Cardiac muscle cell (in vitro differentiated cells and primary cell): ENCODE measurements around the gene JARID2. TPM values are rescaled to one million over a fixed set of nuclear protein-coding genes. Genes with fewer than 3 reads are reported as not detected.

Experiments
- DNase-seq, 2 donors: peaks; one replicate each; pipeline versions ENCODE4 v3.0.0 to v3.0.0-alpha.2; 2010 to 2017; ENCODE audit warnings: low read depth in 1 of 2, low spot score in 1 of 2
- H3K27ac ChIP-seq: fragments of 200-600 bp; sonication (generic); 2 replicates; pipeline ENCODE4 v1.5.1; 2016
- H3K27me3 ChIP-seq: fragments of 200-600 bp; sonication (generic); 2 replicates; pipeline ENCODE4 v1.6.0; 2016; ENCODE audit warnings: control low read depth
- H3K36me3 ChIP-seq: fragments of 200-600 bp; sonication (generic); 2 replicates; pipeline ENCODE4 v1.5.1; 2016; ENCODE audit warnings: control low read depth
- H3K4me1 ChIP-seq: fragments of 200-600 bp; sonication (generic); 2 replicates; pipeline ENCODE4 v1.8.1; 2017; ENCODE audit warnings: low read depth, mild to moderate bottlenecking, mixed run types
- H3K4me3 ChIP-seq: fragments of 200-600 bp; sonication (generic); 2 replicates; pipeline ENCODE4 v1.5.1; 2016; ENCODE audit warnings: mild to moderate bottlenecking
- H3K9me3 ChIP-seq: fragments of 200-600 bp; sonication (generic); 2 replicates; pipeline ENCODE4 v1.5.1; 2017; ENCODE audit warnings: low read depth, mild to moderate bottlenecking, control low read depth
- CTCF ChIP-seq: IDR thresholded peaks from 2 replicates; pipeline ENCODE4 v1.5.1; 2012; ENCODE audit warnings: low read depth, mild to moderate bottlenecking, low read length
- polyA plus RNA-seq: library from polyadenylated mRNA; unstranded; fragments of >200 nt; fragmentation: Nextera tagmentation; extraction: Ambion mirVana; gene quantifications from 2 replicates; pipeline ENCODE4 v1.2.1, GENCODE V29; 2016
- total RNA-seq: library from RNA; depleted of rRNA; stranded (reverse); fragments of >200 nt; gene quantifications from 2 replicates; pipeline ENCODE4 v1.2.3, GENCODE V29; 2016

JARID2 gene
- total and polyA plus RNA-seq, 2 experiments from 2014 or later, result 9.7 to 26.4 TPM

- no peak for TF ChIP-seq CTCF
- Histone ChIP-seq H3K27me3 (no peaks in the 10 kb centered on the region), H3K4me3 (no peak overlapping the region), H3K9me3 (no peaks in the 10 kb centered on the region), H3K27ac (no peak overlapping the region), H3K36me3 (no peaks in the 10 kb centered on the region), H3K4me1 (peaks cover 63% of the 10 kb centered on the region)
- no peak for DNase-seq
Observed at GRCh38 chr6:15434263-15434662, 188.4 kb downstream of the JARID2 start.

- Histone ChIP-seq H3K4me1 (peaks cover 60% of the 10 kb centered on the region), H3K27ac (no peak overlapping the region), H3K27me3 (no peaks in the 10 kb centered on the region), H3K9me3 (no peaks in the 10 kb centered on the region), H3K4me3 (no peak overlapping the region), H3K36me3 (no peaks in the 10 kb centered on the region)
- no peak for TF ChIP-seq CTCF
- no peak for DNase-seq
Observed at GRCh38 chr6:15434823-15435380, 189.0 kb downstream of the JARID2 start.

GRCh38 chr6:15435468-15435867 is 189.6 kb downstream of the JARID2 start:
- Histone ChIP-seq H3K27ac (no peak overlapping the region), H3K4me1 (peaks cover 56% of the 10 kb centered on the region), H3K4me3 (no peak overlapping the region), H3K36me3 (no peaks in the 10 kb centered on the region), H3K27me3 (no peaks in the 10 kb centered on the region), H3K9me3 (no peaks in the 10 kb centered on the region)
- no peak for TF ChIP-seq CTCF
- no peak for DNase-seq

- no peak overlapping the region for H3K27ac ChIP-seq
- no peaks in the 10 kb centered on the region for H3K9me3 ChIP-seq
- no peak for DNase-seq
- TF ChIP-seq CTCF, result no peak
- no peaks in the 10 kb centered on the region for H3K36me3 ChIP-seq
- no peaks in the 10 kb centered on the region for H3K27me3 ChIP-seq
- no peak overlapping the region for H3K4me3 ChIP-seq
- peaks cover 46% of the 10 kb centered on the region for H3K4me1 ChIP-seq
Observed at GRCh38 chr6:15436451-15436850, 190.6 kb downstream of the JARID2 start.

GRCh38 chr6:15437090-15437635 is 191.3 kb downstream of the JARID2 start:
- Histone ChIP-seq H3K9me3 (no peaks in the 10 kb centered on the region), H3K27me3 (no peaks in the 10 kb centered on the region), H3K36me3 (no peaks in the 10 kb centered on the region), H3K27ac (no peak overlapping the region), H3K4me1 (peaks cover 40% of the 10 kb centered on the region), H3K4me3 (no peak overlapping the region)
- TF ChIP-seq CTCF, result no peak
- no peak for DNase-seq
